ENCODE data around the gene CPSF3.
"Not testable (repeated sequence)": the region's sequence is repeated elsewhere in the genome, so short reads cannot be mapped to it uniquely, and the experiment has no call there.

Gene CPSF3

DNA sequence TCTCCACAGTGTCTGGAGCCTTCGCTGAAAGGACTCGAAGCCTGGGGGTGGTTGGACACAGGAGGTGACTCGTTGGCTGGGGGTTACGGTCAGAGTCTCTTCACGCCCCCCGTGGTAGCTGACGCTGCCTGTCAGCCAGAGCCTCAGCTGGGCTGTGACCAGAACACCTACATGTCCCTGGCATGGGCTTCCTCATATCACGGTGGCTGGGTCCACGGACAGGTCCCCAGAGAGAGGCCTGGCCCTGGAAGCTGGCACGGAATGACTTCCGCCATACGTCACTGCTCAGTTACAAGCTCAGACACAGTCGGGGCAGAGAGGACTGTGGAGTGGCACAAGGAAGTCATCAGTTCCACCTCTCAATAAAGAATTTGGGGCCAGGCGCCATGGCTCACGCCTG, 28.6 kb upstream of the CPSF3 start:
- no peak for DNase-seq (ENCODE audit: low read depth)

- DNase-seq (ENCODE audit: low read depth) = no peak
These were observed 26.3 kb upstream of the CPSF3 start for GRCh38 chr2:9397201-9397600.

DNA sequence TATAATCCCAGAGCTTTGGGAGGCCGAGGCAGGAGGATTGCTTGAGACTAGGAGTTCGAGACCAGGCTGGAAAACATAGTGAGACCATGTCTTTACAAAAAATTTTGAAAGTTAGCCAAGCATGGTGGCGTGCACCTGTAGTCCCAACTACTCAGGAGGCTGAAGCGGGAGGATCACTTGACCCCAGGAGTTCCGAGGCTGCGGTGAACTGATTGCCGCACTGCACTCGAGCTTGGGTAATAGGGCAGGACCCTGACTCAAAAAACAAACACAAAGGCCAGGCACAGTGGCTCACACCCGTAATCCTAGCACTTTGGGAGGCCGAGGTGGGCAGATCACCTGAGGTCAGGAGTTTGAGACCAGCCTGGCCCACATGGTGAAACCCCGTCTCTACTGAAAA, 25.2 kb upstream of the CPSF3 start:
- not testable (repeated sequence) for DNase-seq (ENCODE audit: low read depth)

- no peak for DNase-seq (ENCODE audit: low read depth)
These were observed 24.3 kb upstream of the CPSF3 start for GRCh38 chr2:9398881-9399780.

DNA sequence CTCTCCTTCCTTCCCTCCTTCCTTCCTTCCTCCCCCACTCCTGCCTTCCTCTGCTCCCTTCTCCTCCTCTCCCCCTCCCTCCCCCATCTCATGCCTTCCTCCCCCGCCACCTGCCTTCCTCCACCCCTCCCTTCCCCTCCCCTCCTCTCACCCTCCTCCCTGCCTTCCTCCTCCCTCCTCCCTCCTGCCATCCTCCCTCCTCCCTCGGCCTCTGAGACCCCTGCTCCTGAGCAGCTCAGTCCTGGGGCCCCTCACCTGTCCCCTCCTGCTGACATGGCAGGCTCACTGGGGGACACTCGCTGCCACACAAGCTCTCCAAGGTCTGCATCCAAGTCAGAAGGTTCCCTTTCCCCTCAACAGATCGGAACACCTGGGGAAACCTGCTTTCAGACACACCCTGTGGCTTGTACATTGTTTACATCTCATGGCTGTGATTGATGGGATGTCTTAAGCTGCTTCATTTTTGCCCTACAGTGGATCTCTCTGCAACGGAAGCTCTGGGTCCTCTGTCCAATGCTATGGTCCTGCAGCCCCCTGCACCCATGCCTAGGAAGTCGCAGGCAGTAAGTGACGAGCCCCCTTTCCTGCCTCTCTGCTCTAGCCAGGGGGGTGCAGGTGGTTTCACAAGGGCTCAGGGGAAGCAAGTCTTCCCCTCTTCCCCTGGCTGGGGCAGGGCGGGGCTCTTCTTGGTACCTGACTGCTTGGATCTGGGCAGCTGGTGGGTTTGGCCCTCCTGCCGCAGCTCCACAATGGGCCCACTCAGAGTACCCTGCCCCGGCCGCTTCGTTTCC, 23.0 kb upstream of the CPSF3 start:
- no peak for DNase-seq (ENCODE audit: low read depth)

- DNase-seq (ENCODE audit: low read depth) = no peak
These were observed 22.4 kb upstream of the CPSF3 start for GRCh38 chr2:9401059-9401547.

GRCh38 chr2:9401646-9402371, 21.6 kb upstream of the CPSF3 start:
- no peak for DNase-seq (ENCODE audit: low read depth)

DNA sequence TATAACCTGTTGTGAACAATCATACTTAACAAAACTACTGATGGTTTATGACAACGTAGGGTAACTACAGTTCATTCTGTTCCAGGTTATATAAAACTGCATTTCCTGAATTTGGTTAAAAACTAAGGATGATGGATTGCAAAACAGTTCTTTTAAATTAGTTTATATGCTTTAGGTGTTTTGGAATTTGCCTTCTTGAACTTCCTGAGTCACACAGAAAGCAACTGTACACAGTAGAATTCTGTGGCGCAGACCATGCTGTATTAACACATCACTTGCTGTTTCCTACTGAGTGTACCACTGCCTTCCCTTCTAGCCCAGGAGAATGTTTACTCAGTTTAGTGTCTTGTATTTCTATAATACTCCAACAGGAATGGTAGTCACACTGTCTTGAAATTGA, 19.5 kb upstream of the CPSF3 start:
- peak; percentile 39 for DNase-seq (ENCODE audit: low read depth)

- DNase-seq (ENCODE audit: low read depth) = no peak
These were observed 19.0 kb upstream of the CPSF3 start for GRCh38 chr2:9404451-9404850.

- no peak for DNase-seq (ENCODE audit: low read depth)
These were observed 17.8 kb upstream of the CPSF3 start for GRCh38 chr2:9405636-9406035.

DNA sequence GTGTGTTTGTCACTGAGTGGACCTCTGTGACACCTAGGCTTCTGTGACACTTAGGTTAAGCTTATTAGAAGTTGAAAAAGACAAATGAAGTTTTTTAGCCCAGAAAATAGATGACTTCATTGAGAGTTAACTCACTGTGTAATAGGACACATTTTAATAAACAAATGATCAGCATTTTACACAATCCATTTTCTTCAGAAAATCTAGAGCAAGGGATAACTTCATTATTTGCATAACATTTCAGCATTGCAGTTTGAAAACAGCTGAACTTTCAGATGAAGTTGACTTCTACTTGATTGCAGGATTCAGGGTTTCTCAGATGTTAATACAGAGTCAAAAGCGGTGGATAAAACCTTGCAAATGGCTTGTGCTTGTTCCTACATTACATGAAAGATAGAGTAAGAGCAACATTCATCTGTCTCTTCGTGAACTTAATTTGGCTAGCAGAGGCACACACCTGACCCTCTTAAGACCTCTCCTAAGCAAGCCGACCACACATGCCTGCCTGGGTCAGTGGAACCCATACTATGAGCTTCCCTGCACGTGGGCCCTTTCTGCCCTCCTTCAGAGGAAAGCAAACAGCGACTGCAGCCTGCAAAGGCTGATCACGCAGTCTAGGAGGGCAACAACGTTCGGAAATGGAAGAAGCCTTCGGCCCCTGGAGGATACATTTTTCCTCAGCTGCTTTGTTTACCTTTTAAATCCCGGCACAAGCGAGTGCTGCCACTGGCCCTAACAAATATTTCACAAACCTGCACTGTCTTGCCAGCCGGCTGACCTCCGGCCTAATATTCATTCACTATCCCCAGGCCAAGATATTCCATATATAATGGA, 16.7 kb upstream of the CPSF3 start:
- peak; percentile 53 for DNase-seq (ENCODE audit: low read depth)

DNA sequence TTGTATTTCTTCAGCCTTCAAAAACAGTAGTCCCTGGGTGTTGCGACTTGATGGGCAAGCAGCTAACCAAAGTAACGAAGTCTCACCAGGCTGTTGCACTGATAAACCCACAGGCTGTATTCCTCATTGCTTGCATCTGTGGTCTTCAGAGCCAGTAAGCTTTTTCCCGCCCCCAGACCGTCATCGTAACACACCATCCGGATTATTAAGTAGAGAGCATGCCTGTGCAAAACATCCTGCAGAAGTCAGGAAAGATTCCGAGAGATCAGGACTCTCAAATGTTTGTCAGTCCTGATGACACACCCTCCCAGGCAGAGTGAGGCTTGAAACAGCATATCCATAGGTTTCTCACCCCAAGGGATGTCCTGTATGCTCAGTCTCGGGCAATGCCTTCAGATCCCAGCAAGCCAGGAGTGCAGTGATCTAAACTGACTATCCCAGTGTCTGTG, 16.1 kb upstream of the CPSF3 start:
- DNase-seq (ENCODE audit: low read depth) = no peak

DNA sequence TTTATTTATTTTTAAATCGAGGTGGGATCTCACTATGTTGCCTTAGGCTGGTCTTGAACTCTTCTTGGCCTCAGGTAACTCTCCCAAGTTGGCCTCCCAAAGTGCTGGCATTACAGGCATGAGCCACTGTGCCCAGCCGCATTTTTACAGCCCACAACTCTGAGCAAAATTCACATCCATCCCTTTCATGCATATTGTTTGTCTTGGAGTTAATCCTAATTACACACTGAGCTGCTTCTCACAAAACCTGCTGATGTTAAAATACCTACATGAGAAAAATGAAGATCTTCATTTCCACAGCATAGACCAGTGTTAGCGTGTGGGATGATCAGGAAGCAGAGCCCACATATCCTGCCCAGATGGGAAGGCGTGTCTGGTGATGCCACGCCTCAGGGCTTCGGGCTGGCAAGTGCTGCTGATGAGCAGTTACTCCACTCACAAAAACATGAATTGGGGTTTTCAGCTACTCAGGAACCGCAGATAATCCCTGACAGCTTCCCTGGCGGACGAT, 14.8 kb upstream of the CPSF3 start:
- DNase-seq (ENCODE audit: low read depth) = peak; percentile 42

DNA sequence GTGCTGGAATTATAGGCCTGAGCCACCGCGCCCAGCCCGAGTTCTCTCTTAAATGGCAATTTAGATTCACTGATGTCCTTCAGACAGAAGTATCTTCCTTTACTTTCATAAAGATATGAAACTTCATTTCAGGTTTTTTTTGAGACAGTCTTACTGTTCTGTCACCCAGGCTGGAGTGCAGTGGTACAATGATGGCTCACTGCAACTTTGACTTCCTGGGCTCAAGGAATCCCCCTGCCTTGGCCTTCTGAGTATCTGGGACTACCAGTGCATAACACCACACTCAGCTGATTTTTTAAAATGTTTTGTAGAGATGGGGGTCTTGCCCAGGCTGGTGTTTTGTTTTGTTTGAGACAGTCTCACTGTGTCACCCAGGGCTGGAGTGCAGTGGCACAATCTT, 13.3 kb upstream of the CPSF3 start:
- no peak for DNase-seq (ENCODE audit: low read depth)

DNA sequence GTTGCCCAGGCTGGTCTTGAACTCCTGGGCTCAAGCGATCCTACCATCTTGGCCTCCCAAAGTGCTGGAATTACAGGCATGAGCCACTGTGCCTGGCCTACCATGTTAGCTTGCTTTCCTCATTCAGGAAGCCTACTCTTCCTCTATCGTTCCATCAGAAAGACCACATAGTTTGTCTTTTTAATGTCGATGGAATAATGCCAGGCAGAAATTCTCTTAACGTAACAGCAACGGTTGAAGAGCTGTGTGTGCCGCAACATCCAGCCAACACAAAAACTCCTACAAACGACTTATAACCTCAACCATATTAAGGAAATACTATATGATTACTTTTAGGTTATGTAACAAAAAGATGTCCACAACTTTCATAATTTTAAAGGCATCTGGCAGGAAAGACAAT, 10.7 kb upstream of the CPSF3 start:
- DNase-seq (ENCODE audit: low read depth) = no peak

DNA sequence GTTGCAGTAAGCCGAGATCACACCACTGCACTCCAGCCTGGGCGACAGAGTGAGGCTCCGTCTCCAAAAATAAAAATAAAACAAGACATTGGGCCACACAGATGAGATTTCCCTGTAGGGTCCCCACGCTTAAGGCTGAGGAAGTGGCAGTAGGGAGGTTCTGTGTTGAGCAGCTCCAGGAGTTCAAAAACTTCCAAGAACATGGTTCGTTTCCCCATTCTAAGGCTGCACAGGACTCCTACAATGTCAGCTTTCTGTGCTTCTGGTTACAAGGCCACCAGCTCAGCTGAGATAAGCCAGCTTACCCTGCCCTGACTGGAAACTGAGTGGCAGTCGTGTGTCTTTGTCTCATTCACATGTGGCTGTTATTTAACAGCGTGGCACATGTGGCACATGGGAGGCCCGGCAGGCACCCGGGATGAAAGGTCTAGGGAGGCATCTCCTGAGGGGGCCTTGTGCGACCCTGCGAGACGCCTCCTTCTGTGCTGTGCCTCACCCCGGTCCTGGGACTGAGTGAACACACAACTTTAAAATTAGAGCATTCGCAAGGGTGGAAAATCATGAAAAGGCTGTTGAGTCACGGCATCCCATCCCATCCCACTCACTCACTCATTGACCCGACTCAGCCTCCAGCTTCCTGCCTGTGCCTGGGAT, 7.8 kb upstream of the CPSF3 start:
- no peak for DNase-seq (ENCODE audit: low read depth)

DNA sequence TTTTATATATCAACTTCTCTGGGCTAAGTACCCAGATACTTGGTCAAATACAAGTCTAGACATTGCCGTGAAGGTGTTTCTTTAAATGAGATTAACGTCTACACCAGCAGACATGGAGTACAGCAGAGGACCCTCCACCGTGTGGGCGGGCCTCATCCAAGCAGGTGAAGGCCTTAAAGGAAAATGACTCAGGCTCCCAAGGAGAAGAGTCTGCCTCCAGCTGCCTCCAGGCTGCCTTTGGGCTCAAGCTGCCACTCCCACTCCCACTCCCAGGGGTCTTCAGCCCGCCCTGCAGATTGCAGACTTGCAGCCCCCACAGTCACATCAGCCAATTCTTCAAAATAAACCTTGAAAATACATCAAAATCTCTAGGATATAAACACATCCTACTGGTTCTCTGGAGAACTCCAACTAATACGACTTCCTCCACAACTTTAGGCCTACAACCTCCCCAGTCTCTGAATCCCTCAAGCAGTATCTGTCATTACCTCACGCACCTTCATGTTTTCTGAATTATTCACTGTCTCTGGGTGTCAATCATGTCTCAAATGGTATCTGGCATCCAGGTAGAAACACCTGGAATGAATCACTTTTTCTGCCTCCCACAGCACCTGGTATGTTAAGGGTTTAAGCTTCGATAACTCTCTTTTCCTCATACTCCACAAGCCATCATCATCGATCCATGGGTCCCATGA, 7.0 kb upstream of the CPSF3 start:
- DNase-seq (ENCODE audit: low read depth) = no peak

DNA sequence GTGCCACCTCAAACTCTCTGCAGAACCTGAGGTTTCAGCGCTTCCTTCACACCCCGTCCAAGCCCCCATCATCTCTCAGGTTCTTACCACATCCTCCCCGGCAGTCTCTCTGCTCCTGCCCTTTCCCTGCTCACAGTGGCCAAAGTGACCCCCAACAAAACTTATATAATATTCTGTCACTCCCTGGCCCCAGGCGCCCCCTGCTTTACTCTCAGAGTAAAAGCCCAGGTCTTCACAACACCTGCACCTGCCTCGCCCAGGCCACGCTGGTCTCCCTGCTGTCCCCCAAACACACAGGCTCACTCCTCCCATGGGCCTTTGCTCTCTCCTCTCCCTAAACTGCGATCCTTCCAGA, 6.5 kb upstream of the CPSF3 start:
- DNase-seq (ENCODE audit: low read depth) = no peak

GRCh38 chr2:9417725-9418124, 5.7 kb upstream of the CPSF3 start:
- DNase-seq (ENCODE audit: low read depth) = no peak

GRCh38 chr2:9418746-9419145, 4.7 kb upstream of the CPSF3 start:
- no peak for DNase-seq (ENCODE audit: low read depth)

All from fibroblast of gingiva (primary cell).